ENCODE measurements around the gene TERT. TPM values are rescaled to one million over a fixed set of nuclear protein-coding genes. Genes with fewer than 3 reads are reported as not detected.

TERT gene
- total RNA-seq, 1 experiment from 2014 or later: 2.3 TPM

- peaks cover 2% of the 10 kb centered on the region for H3K9me3 Mint-ChIP-seq (ENCODE audit: low read depth, unreplicated experiment)
- H3K27ac Mint-ChIP-seq (ENCODE audit: unreplicated experiment): no peak overlapping the region
- BruUV-seq (replicated peaks): no TSS peak
- intact Hi-C loops (cut with micrococcal nuclease; ENCODE audit: unreplicated experiment): no loop called here
- no peak for DNase-seq
- TF ChIP-seq, protein P1, sequence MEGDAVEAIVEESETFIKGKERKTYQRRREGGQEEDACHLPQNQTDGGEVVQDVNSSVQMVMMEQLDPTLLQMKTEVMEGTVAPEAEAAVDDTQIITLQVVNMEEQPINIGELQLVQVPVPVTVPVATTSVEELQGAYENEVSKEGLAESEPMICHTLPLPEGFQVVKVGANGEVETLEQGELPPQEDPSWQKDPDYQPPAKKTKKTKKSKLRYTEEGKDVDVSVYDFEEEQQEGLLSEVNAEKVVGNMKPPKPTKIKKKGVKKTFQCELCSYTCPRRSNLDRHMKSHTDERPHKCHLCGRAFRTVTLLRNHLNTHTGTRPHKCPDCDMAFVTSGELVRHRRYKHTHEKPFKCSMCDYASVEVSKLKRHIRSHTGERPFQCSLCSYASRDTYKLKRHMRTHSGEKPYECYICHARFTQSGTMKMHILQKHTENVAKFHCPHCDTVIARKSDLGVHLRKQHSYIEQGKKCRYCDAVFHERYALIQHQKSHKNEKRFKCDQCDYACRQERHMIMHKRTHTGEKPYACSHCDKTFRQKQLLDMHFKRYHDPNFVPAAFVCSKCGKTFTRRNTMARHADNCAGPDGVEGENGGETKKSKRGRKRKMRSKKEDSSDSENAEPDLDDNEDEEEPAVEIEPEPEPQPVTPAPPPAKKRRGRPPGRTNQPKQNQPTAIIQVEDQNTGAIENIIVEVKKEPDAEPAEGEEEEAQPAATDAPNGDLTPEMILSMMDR (IDR thresholded peaks at IDR 0.05; ENCODE audit: unreplicated experiment): no peak
- H3K27me3 Mint-ChIP-seq (ENCODE audit: unreplicated experiment): peaks cover 11% of the 10 kb centered on the region
- H3K36me3 Mint-ChIP-seq (ENCODE audit: insufficient read depth, unreplicated experiment): peaks cover 38% of the 10 kb centered on the region
- CTCF ChIA-PET: no interaction called here
- peaks cover 18% of the 10 kb centered on the region for H3K4me1 Mint-ChIP-seq (ENCODE audit: low read depth, unreplicated experiment)
- H3K4me3 Mint-ChIP-seq (ENCODE audit: low read depth, unreplicated experiment): no peak overlapping the region
Observed at GRCh38 chr5:1314564-1314982, 19.7 kb upstream of the TERT start.

GRCh38 chr5:1312993-1313833 is 18.3 kb upstream of the TERT start:
- Mint-ChIP-seq H3K27me3 (ENCODE audit: unreplicated experiment) (peaks cover 24% of the 10 kb centered on the region), H3K4me3 (ENCODE audit: low read depth, unreplicated experiment) (no peak overlapping the region), H3K4me1 (ENCODE audit: low read depth, unreplicated experiment) (peaks cover 18% of the 10 kb centered on the region), H3K27ac (ENCODE audit: unreplicated experiment) (no peak overlapping the region), H3K9me3 (ENCODE audit: low read depth, unreplicated experiment) (peaks cover 2% of the 10 kb centered on the region), H3K36me3 (ENCODE audit: insufficient read depth, unreplicated experiment) (peaks cover 25% of the 10 kb centered on the region)
- TF ChIP-seq, protein P1 (IDR thresholded peaks at IDR 0.05; ENCODE audit: unreplicated experiment): no peak
- CTCF ChIA-PET: no interaction called here
- DNase-seq: no peak
- intact Hi-C loops (cut with micrococcal nuclease; ENCODE audit: unreplicated experiment): no loop called here
- no TSS peak for BruUV-seq (replicated peaks)

- Mint-ChIP-seq H3K36me3 (ENCODE audit: insufficient read depth, unreplicated experiment) (peaks cover 15% of the 10 kb centered on the region), H3K27ac (ENCODE audit: unreplicated experiment) (no peak overlapping the region), H3K4me1 (ENCODE audit: low read depth, unreplicated experiment) (peaks cover 12% of the 10 kb centered on the region), H3K27me3 (ENCODE audit: unreplicated experiment) (peaks cover 27% of the 10 kb centered on the region), H3K9me3 (ENCODE audit: low read depth, unreplicated experiment) (peaks cover 2% of the 10 kb centered on the region), H3K4me3 (ENCODE audit: low read depth, unreplicated experiment) (no peak overlapping the region)
- TF ChIP-seq, protein P1 (IDR thresholded peaks at IDR 0.05; ENCODE audit: unreplicated experiment): no peak
- CTCF ChIA-PET: no interaction called here
- no TSS peak for BruUV-seq (replicated peaks)
- intact Hi-C loops (cut with micrococcal nuclease; ENCODE audit: unreplicated experiment): no loop called here
- no peak for DNase-seq
Observed at GRCh38 chr5:1312206-1312605, 17.3 kb upstream of the TERT start.

GRCh38 chr5:1311439-1312055 is 16.7 kb upstream of the TERT start:
- peaks cover 2% of the 10 kb centered on the region for H3K9me3 Mint-ChIP-seq (ENCODE audit: low read depth, unreplicated experiment)
- H3K27ac Mint-ChIP-seq (ENCODE audit: unreplicated experiment): no peak overlapping the region
- BruUV-seq (replicated peaks): no TSS peak
- peaks cover 9% of the 10 kb centered on the region for H3K36me3 Mint-ChIP-seq (ENCODE audit: insufficient read depth, unreplicated experiment)
- H3K4me1 Mint-ChIP-seq (ENCODE audit: low read depth, unreplicated experiment): peaks cover 5% of the 10 kb centered on the region
- intact Hi-C loops (cut with micrococcal nuclease; ENCODE audit: unreplicated experiment): no loop called here
- CTCF ChIA-PET: no interaction called here
- DNase-seq: no peak
- TF ChIP-seq, protein P1 (IDR thresholded peaks at IDR 0.05; ENCODE audit: unreplicated experiment): no peak
- peaks cover 27% of the 10 kb centered on the region for H3K27me3 Mint-ChIP-seq (ENCODE audit: unreplicated experiment)
- no peak overlapping the region for H3K4me3 Mint-ChIP-seq (ENCODE audit: low read depth, unreplicated experiment)
